Activated CD8-positive, alpha-beta T cell treated with anti-CD3 and anti-CD28 coated beads, Interleukin-2, amount 10 ng/mL, durations not matched to agents 7 days and 5 days (primary cell): ENCODE data around the gene RAPGEF1. TPM values are rescaled to one million over a fixed set of nuclear protein-coding genes. Genes with fewer than 3 reads are reported as not detected.

Source experiments
- ATAC-seq: fragments of 150-1000 bp; cut with Tn5 transposase; one replicate; pipeline ENCODE4 v1.10.0; 2021; ENCODE audit warnings: moderate library complexity
- CTCF ChIA-PET: fragments of 350-600 bp; sonication (Branson Sonifier 250); formaldehyde crosslinking; loops from one replicate; lab custom pipeline; 2021; ENCODE audit warnings: antibody characterized with exemption; lab: Charles Lee
- POLR2A ChIA-PET: fragments of 350-600 bp; sonication (Branson Sonifier 250); formaldehyde crosslinking; loops from one replicate; lab custom pipeline; 2021; ENCODE audit warnings: antibody characterized with exemption; lab: Charles Lee
- DNase-seq: peaks from one replicate; pipeline ENCODE4 v3.0.0-alpha.2; 2020
- H3K27ac Mint-ChIP-seq: one replicate; pipeline ENCODE4 v1.8.0; 2021; ENCODE audit warnings: mild to moderate bottlenecking, mixed read lengths
- H3K27me3 Mint-ChIP-seq: one replicate; pipeline ENCODE4 v1.8.0; 2021; ENCODE audit warnings: low read depth, mixed read lengths
- H3K36me3 Mint-ChIP-seq: one replicate; pipeline ENCODE4 v1.8.0; 2021; ENCODE audit warnings: low read depth, mixed read lengths
- H3K4me1 Mint-ChIP-seq: one replicate; pipeline ENCODE4 v1.8.0; 2021; ENCODE audit warnings: low read depth, mixed read lengths
- H3K4me3 Mint-ChIP-seq: one replicate; pipeline ENCODE4 v1.8.0; 2021; ENCODE audit warnings: mild to moderate bottlenecking, mixed read lengths
- H3K9me3 Mint-ChIP-seq: one replicate; pipeline ENCODE4 v1.8.0; 2022; ENCODE audit warnings: mixed read lengths; ENCODE audit not compliant: insufficient read depth
- total RNA-seq, 2 experiments: library from RNA; stranded (reverse); gene quantifications; one replicate each; pipeline ENCODE4 v1.2.3, GENCODE V29; 2021

The RAPGEF1 gene
- total RNA-seq, 2 experiments from 2014 or later, result 128 TPM

DNA sequence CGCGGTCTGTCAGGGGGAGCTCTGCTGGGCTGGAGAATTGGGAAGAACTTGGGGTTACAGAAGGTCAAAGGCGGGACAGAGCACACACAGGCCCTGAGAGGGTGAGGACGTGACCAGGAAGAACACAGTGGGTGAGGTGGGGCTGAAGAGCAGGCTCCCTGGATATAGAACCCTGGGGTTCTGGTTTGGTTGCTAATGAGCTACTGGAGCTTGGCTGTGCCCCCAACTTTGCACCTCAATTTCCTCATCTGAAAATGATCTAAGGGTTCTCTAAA is 110.7 kb downstream of the RAPGEF1 start:
- H3K4me1 Mint-ChIP-seq, result peaks cover 45% of the 10 kb centered on the region
- peak overlapping the region; percentile 81 for H3K27ac Mint-ChIP-seq
- peaks cover 60% of the 10 kb centered on the region for H3K36me3 Mint-ChIP-seq
- ChIA-PET POLR2A (interaction anchor here (0.8 to 1.6 kb wide), 3 partner anchors 9 to 105 kb away, joined by 3 to 6 read pairs (median 3); no protein-coding TSS in a partner anchor), CTCF (interaction anchor here (0.8 to 3.5 kb wide), 8 partner anchors 12 to 110 kb away, joined by 3 to 14 read pairs (median 3); partner anchors contain the start of gene RAPGEF1)
- ATAC-seq, result no peak
- no peaks in the 10 kb centered on the region for H3K9me3 Mint-ChIP-seq
- no peak overlapping the region for H3K4me3 Mint-ChIP-seq
- no peaks in the 10 kb centered on the region for H3K27me3 Mint-ChIP-seq
- no peak for DNase-seq

DNA sequence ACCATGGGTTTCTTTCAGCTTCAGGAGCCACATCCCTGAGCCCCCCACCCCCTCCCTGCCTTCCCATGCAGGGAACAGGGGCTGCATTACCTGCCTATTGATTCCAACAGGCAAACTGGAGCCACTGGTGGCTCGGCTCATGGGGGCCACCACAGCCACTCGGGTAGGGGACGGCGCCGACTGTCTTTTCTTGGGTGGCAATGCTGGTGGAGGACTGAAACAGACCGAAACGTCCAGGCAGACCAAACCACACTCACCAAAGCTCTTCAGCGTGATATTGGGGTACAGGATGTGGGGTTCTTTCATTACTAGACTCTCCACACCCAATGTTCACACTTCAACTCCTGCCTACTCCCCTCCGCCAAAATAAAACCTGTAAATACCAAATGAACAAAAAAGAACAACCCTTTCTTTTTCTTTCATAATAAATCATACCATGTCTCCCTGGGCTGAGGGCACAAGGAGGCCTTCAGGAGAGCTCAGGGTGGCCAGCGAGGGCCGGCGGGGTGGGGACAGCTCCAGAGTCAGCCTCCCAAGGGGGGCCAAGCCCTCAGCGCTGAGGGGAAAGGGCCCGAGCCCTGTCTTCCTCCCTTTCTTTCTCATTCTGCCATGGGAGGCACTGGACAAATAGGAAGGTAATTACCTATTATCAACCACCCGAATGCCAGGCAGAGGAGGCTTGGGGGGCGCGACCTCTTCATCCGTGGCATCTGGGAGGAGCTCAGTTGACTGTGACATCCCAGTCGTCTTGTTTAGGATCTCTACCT is 111.2 kb downstream of the RAPGEF1 start:
- DNase-seq, result peak; percentile 34
- H3K27me3 Mint-ChIP-seq, result no peaks in the 10 kb centered on the region
- H3K27ac Mint-ChIP-seq, result peak overlapping the region; percentile 81
- H3K4me1 Mint-ChIP-seq, result peaks cover 45% of the 10 kb centered on the region
- H3K4me3 Mint-ChIP-seq, result no peak overlapping the region
- ATAC-seq, result peak; percentile 21
- H3K9me3 Mint-ChIP-seq, result no peaks in the 10 kb centered on the region
- H3K36me3 Mint-ChIP-seq, result peaks cover 63% of the 10 kb centered on the region
- ChIA-PET POLR2A (interaction anchor here (0.8 to 1.6 kb wide), 5 partner anchors 9 to 110 kb away, joined by 3 to 6 read pairs (median 3); no protein-coding TSS in a partner anchor), CTCF (interaction anchor here (0.8 to 3.5 kb wide), 8 partner anchors 13 to 114 kb away, joined by 3 to 14 read pairs (median 3); partner anchors contain the start of gene RAPGEF1)

GRCh38 chr9:131627648-131628458 is 112.0 kb downstream of the RAPGEF1 start:
- peaks cover 62% of the 10 kb centered on the region for H3K36me3 Mint-ChIP-seq
- ATAC-seq (peak; percentile 81), DNase-seq (peak; percentile 65)
- ChIA-PET POLR2A (interaction anchor here (0.7 to 1.6 kb wide), 6 partner anchors 32 to 255 kb away, joined by 3 to 6 read pairs (median 3); no protein-coding TSS in a partner anchor), CTCF (interaction anchor here (1.2 to 3.5 kb wide), 3 partner anchors 103 to 115 kb away, joined by 4 to 14 read pairs (median 5); partner anchors contain the start of gene RAPGEF1)
- peak overlapping the region; percentile 81 for H3K27ac Mint-ChIP-seq
- peak overlapping the region; percentile 34 for H3K4me3 Mint-ChIP-seq
- H3K27me3 Mint-ChIP-seq, result no peaks in the 10 kb centered on the region
- H3K4me1 Mint-ChIP-seq, result peaks cover 45% of the 10 kb centered on the region
- H3K9me3 Mint-ChIP-seq, result no peaks in the 10 kb centered on the region

- no peaks in the 10 kb centered on the region for H3K27me3 Mint-ChIP-seq
- H3K4me1 Mint-ChIP-seq, result peaks cover 47% of the 10 kb centered on the region
- no peaks in the 10 kb centered on the region for H3K9me3 Mint-ChIP-seq
- ATAC-seq (no peak), DNase-seq (no peak)
- H3K4me3 Mint-ChIP-seq, result peak overlapping the region; percentile 34
- H3K27ac Mint-ChIP-seq, result peak overlapping the region; percentile 81
- ChIA-PET CTCF (interaction anchor here (3.5 kb wide), 1 partner anchor 112 kb away, joined by 14 read pairs; the partner anchor contains the start of gene RAPGEF1), POLR2A (interaction anchor here (0.7 to 0.8 kb wide), 3 partner anchors 51 to 254 kb away, joined by 3 to 4 read pairs (median 3); no protein-coding TSS in a partner anchor)
- H3K36me3 Mint-ChIP-seq, result peaks cover 61% of the 10 kb centered on the region
Observed at GRCh38 chr9:131627326-131627647, 112.6 kb downstream of the RAPGEF1 start.

- ATAC-seq (no peak), DNase-seq (no peak)
- POLR2A ChIA-PET, result no interaction called here
- Mint-ChIP-seq H3K9me3 (no peaks in the 10 kb centered on the region), H3K4me3 (no peak overlapping the region), H3K27me3 (no peaks in the 10 kb centered on the region), H3K4me1 (peaks cover 53% of the 10 kb centered on the region), H3K36me3 (peaks cover 65% of the 10 kb centered on the region), H3K27ac (no peak overlapping the region)
- CTCF ChIA-PET, result interaction anchor here (1.1 kb wide), 1 partner anchor 8 kb away, joined by 3 read pairs; no protein-coding TSS in a partner anchor
Observed at GRCh38 chr9:131625790-131626670, 113.8 kb downstream of the RAPGEF1 start.

- no peak overlapping the region for H3K27ac Mint-ChIP-seq
- H3K27me3 Mint-ChIP-seq, result no peaks in the 10 kb centered on the region
- DNase-seq (no peak), ATAC-seq (no peak)
- peaks cover 48% of the 10 kb centered on the region for H3K4me1 Mint-ChIP-seq
- no peaks in the 10 kb centered on the region for H3K9me3 Mint-ChIP-seq
- ChIA-PET POLR2A (no interaction called here), CTCF (interaction anchor here (1.1 kb wide), 1 partner anchor 8 kb away, joined by 3 read pairs; no protein-coding TSS in a partner anchor)
- H3K4me3 Mint-ChIP-seq, result no peak overlapping the region
- H3K36me3 Mint-ChIP-seq, result peaks cover 63% of the 10 kb centered on the region
Observed at GRCh38 chr9:131625508-131625787, 114.4 kb downstream of the RAPGEF1 start.

- no peak overlapping the region for H3K27ac Mint-ChIP-seq
- DNase-seq (no peak), ATAC-seq (no peak)
- peaks cover 64% of the 10 kb centered on the region for H3K36me3 Mint-ChIP-seq
- POLR2A ChIA-PET, result no interaction called here
- no peak overlapping the region for H3K4me3 Mint-ChIP-seq
- CTCF ChIA-PET, result interaction anchor here (0.9 to 1.1 kb wide), 3 partner anchors 9 to 116 kb away, joined by 3 to 4 read pairs (median 3); partner anchors contain the start of gene RAPGEF1
- peaks cover 44% of the 10 kb centered on the region for H3K4me1 Mint-ChIP-seq
- no peaks in the 10 kb centered on the region for H3K9me3 Mint-ChIP-seq
- H3K27me3 Mint-ChIP-seq, result no peaks in the 10 kb centered on the region
Observed at GRCh38 chr9:131624636-131625507, 115.0 kb downstream of the RAPGEF1 start.

- no peaks in the 10 kb centered on the region for H3K9me3 Mint-ChIP-seq
- DNase-seq, result no peak
- peaks cover 38% of the 10 kb centered on the region for H3K4me1 Mint-ChIP-seq
- ChIA-PET POLR2A (no interaction called here), CTCF (interaction anchor here (0.9 to 1.0 kb wide), 3 partner anchors 12 to 117 kb away, joined by 3 to 4 read pairs (median 3); partner anchors contain the start of gene RAPGEF1)
- H3K4me3 Mint-ChIP-seq, result no peak overlapping the region
- no peak for ATAC-seq
- no peaks in the 10 kb centered on the region for H3K27me3 Mint-ChIP-seq
- H3K27ac Mint-ChIP-seq, result peak overlapping the region; percentile 57
- peaks cover 71% of the 10 kb centered on the region for H3K36me3 Mint-ChIP-seq
Observed at GRCh38 chr9:131623655-131624330, 116.1 kb downstream of the RAPGEF1 start.

GRCh38 chr9:131622523-131622922 is 117.4 kb downstream of the RAPGEF1 start:
- H3K27me3 Mint-ChIP-seq, result no peaks in the 10 kb centered on the region
- no peak overlapping the region for H3K4me3 Mint-ChIP-seq
- DNase-seq (no peak), ATAC-seq (no peak)
- POLR2A ChIA-PET, result interaction anchor here (0.6 kb wide), 1 partner anchor 204 kb away, joined by 4 read pairs; no protein-coding TSS in a partner anchor
- peaks cover 76% of the 10 kb centered on the region for H3K36me3 Mint-ChIP-seq
- no peaks in the 10 kb centered on the region for H3K9me3 Mint-ChIP-seq
- H3K4me1 Mint-ChIP-seq, result peaks cover 25% of the 10 kb centered on the region
- no peak overlapping the region for H3K27ac Mint-ChIP-seq
- CTCF ChIA-PET, result interaction anchor here (0.6 to 1.8 kb wide), 3 partner anchors 31 to 118 kb away, joined by 3 to 4 read pairs (median 3); no protein-coding TSS in a partner anchor
